ENCODE measurements around the gene UQCRQ. TPM values are rescaled to one million over a fixed set of nuclear protein-coding genes. Genes with fewer than 3 reads are reported as not detected.
A peak's percentile ranks its signal among the peaks of the same experiment; 100 is the strongest.

Gene UQCRQ
- total RNA-seq, 3 donors from 2014 or later (not counting 1 experiment from before 2014, with no cell fraction given) = 114 to 116 (median 115) TPM

DNA sequence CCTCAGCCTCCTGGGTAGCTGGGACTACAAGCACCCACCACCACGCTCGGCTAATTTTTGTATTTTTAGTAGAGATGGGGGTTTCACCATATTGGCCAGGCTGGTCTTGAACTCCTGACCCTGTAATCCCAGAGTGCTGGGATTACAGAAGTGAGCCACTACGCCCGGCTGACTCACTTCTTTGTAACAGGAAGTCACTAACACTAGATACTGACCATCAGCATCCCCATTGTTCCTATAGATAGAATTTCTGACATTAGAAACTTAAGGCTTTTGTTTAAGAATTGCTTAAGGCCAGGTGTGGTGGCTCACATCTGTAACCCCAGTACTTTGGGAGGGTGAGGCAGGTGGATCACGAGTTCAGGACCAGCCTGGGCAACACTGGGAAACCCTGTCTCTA is 49.2 kb downstream of the UQCRQ start:
- H3K9me3 Mint-ChIP-seq = no peaks in the 10 kb centered on the region
- ATAC-seq = no peak
- H3K4me1 Mint-ChIP-seq = peaks cover 9 to 12% of the 10 kb centered on the region in 2 donors
- no peak overlapping the region for H3K4me3 Mint-ChIP-seq
- H3K27me3 Mint-ChIP-seq (ENCODE audit: low read depth in 2 of 2) = no peaks in the 10 kb centered on the region
- WGBS (ENCODE audit: insufficient coverage) = 92% methylated on average over 5 of the region's 5 CpGs
- Histone ChIP-seq H3K27ac (ENCODE audit: low read length) (no peak overlapping the region), H3K4me3 (ENCODE audit: low read length) (no peak overlapping the region), H3K27me3 (ENCODE audit: control insufficient read depth, insufficient read depth, low read length) (no peaks in the 10 kb centered on the region), H3K36me3 (ENCODE audit: control insufficient read depth, insufficient read depth, low read length) (peaks cover 21% of the 10 kb centered on the region), H3K9me3 (ENCODE audit: control insufficient read depth, insufficient read depth, low read length) (no peaks in the 10 kb centered on the region), H3K4me1 (ENCODE audit: control insufficient read depth, insufficient read depth, low read length) (no peaks in the 10 kb centered on the region)
- peaks cover 6% of the 10 kb centered on the region for H3K36me3 Mint-ChIP-seq
- intact Hi-C loops (cut with micrococcal nuclease) = no loop called here
- no peak for DNase-seq
- TF ChIP-seq, protein P1, sequence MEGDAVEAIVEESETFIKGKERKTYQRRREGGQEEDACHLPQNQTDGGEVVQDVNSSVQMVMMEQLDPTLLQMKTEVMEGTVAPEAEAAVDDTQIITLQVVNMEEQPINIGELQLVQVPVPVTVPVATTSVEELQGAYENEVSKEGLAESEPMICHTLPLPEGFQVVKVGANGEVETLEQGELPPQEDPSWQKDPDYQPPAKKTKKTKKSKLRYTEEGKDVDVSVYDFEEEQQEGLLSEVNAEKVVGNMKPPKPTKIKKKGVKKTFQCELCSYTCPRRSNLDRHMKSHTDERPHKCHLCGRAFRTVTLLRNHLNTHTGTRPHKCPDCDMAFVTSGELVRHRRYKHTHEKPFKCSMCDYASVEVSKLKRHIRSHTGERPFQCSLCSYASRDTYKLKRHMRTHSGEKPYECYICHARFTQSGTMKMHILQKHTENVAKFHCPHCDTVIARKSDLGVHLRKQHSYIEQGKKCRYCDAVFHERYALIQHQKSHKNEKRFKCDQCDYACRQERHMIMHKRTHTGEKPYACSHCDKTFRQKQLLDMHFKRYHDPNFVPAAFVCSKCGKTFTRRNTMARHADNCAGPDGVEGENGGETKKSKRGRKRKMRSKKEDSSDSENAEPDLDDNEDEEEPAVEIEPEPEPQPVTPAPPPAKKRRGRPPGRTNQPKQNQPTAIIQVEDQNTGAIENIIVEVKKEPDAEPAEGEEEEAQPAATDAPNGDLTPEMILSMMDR (IDR thresholded peaks at IDR 0.05) = no peak
- peak overlapping the region in 1 of 2 donors; percentile 33 for H3K27ac Mint-ChIP-seq

DNA sequence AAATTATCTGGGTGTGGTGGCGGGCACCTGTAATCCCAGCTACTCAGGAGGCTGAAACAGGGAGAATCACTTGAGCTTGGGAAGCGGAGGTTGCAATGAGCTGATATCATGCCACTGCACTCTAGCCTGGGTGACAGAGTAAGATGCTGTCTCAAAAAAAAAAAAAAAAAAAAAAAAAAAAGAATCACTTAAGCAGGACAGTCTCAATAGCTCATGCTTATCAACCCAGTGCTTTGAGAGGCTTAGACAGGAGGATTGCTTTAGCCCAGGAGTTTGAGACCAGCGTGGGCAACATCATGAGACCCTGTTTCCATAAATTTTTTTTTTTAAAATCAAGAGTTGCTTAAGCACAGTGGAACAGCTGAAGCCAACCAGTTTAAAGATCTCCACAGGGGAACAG is 49.6 kb downstream of the UQCRQ start:
- Mint-ChIP-seq H3K27ac (peak overlapping the region; percentile 33 to 52), H3K36me3 (peaks cover 6% of the 10 kb centered on the region), H3K27me3 (ENCODE audit: low read depth in 2 of 2) (no peaks in the 10 kb centered on the region), H3K4me1 (peaks cover 9 to 10% of the 10 kb centered on the region in 2 donors), H3K4me3 (no peak overlapping the region), H3K9me3 (no peaks in the 10 kb centered on the region)
- peaks cover 23% of the 10 kb centered on the region for H3K36me3 ChIP-seq (ENCODE audit: control insufficient read depth, insufficient read depth, low read length)
- H3K4me1 ChIP-seq (ENCODE audit: control insufficient read depth, insufficient read depth, low read length) = no peaks in the 10 kb centered on the region
- WGBS (ENCODE audit: insufficient coverage) = 98% methylated on average over 3 of the region's 3 CpGs
- no peak for DNase-seq
- ATAC-seq = no peak
- H3K27me3 ChIP-seq (ENCODE audit: control insufficient read depth, insufficient read depth, low read length) = no peaks in the 10 kb centered on the region
- no peak overlapping the region for H3K4me3 ChIP-seq (ENCODE audit: low read length)
- H3K27ac ChIP-seq (ENCODE audit: low read length) = no peak overlapping the region
- H3K9me3 ChIP-seq (ENCODE audit: control insufficient read depth, insufficient read depth, low read length) = no peaks in the 10 kb centered on the region
- intact Hi-C loops (cut with micrococcal nuclease) = no loop called here
- TF ChIP-seq, protein P1 (IDR thresholded peaks at IDR 0.05) = no peak

Other genes starting within 250 kb of the UQCRQ start
- gene IL13, start 208.5 kb upstream of the UQCRQ start, total RNA-seq = 1 to 10 TPM in 1 of 3 donors, under 1 TPM in 1, not detected in 1; 0.80 to 1.4 TPM
- 1 to 10 TPM in 1 of 3 donors, not detected in 2; 8.1 TPM for gene IL4, start 192.7 kb upstream of the UQCRQ start, total RNA-seq
- gene KIF3A, start 129.1 kb upstream of the UQCRQ start, total RNA-seq = 10 to 100 TPM; 13.6 to 19.2 (median 18.6) TPM
- gene CCNI2, start 119.2 kb upstream of the UQCRQ start, total RNA-seq = 1 to 10 TPM in 1 of 3 donors, under 1 TPM in 1, not detected in 1; 0.23 to 1.5 TPM
- gene SEPTIN8, start 89.4 kb upstream of the UQCRQ start, total RNA-seq = 10 to 100 TPM in 1 of 3 donors, 1 to 10 TPM in 2; 5.2 to 17.0 (median 9.4) TPM
- gene SOWAHA, start 53.3 kb upstream of the UQCRQ start, total RNA-seq = not detected
- gene SHROOM1, start 36.0 kb upstream of the UQCRQ start, total RNA-seq = 1 to 10 TPM in 1 of 3 donors, under 1 TPM in 2; 0.82 to 3.5 (median 0.85) TPM
- under 1 TPM; 0.53 to 0.78 (median 0.57) TPM for gene GDF9, start 173 bp upstream of the UQCRQ start, total RNA-seq
- gene LEAP2, start 7.0 kb downstream of the UQCRQ start, total RNA-seq = 1 to 10 TPM in 2 of 3 donors, under 1 TPM in 1; 0.70 to 1.3 (median 1.2) TPM
- 10 to 100 TPM; 87.5 to 98.1 (median 90.8) TPM for gene AFF4, start 97.0 kb downstream of the UQCRQ start, total RNA-seq
- 10 to 100 TPM; 18.4 to 20.5 (median 20.4) TPM for gene ZCCHC10, start 159.9 kb downstream of the UQCRQ start, total RNA-seq
- gene HSPA4, start 185.4 kb downstream of the UQCRQ start, total RNA-seq = 10 to 100 TPM; 38.3 to 58.6 (median 43.0) TPM